ENCODE measurements around the gene WRAP53.

The WRAP53 gene

DNA sequence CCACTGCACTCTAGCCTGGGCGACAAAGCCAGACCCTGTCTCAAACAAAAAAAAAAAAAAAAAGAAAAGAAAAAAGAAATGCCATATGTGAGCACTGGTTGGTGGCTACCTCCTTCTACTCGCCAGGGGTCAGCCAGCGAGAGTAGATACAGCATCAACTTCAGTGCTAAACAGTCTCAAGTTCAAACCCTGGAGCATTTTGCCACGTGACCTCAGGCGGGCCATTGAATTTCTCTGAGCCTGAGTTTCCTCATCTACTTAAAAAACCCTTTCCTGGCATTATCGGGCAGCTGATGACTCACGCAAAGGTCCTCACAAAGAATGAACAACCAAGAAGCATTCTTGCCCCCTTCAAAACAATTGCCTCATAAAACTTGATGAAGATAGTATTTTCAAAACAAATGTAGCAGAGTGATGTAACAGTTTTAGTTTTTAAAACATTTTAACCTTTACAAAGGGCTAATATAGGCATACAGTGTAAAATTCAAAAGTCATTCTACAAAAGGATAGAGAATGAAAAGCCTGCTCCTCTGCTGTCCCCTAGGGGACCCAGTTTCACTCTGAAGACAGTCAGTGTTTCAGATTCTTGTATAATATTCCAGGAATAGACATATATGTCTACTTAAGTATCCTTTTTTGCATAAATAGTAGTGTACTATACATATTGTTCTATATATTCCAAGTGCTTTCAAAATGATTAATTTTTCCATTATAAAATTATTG is 57.6 kb downstream of the WRAP53 start:
- no peak for DNase-seq (ENCODE audit: low read depth)

DNA sequence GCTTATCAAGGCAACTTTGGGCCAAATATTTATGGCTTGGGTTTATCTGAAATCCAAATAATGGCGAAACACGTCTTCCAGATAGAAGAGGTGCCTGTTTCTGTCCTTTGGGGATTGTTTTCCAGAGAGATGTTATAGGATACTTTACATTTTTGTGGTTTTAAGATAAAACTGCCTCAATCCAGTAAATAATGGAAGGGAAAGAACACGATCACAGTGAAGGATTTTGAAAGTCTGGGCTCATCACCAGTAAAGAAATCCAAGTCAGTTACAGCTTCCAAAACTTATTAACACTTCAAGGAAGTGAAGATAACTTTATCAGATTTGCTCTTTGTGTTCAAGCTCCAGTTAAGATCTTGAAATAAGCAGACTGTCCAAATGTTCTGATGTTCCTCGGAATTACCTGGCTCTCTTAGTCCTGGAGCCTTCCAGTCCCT is 59.4 kb downstream of the WRAP53 start:
- no peak for DNase-seq (ENCODE audit: low read depth)

DNA sequence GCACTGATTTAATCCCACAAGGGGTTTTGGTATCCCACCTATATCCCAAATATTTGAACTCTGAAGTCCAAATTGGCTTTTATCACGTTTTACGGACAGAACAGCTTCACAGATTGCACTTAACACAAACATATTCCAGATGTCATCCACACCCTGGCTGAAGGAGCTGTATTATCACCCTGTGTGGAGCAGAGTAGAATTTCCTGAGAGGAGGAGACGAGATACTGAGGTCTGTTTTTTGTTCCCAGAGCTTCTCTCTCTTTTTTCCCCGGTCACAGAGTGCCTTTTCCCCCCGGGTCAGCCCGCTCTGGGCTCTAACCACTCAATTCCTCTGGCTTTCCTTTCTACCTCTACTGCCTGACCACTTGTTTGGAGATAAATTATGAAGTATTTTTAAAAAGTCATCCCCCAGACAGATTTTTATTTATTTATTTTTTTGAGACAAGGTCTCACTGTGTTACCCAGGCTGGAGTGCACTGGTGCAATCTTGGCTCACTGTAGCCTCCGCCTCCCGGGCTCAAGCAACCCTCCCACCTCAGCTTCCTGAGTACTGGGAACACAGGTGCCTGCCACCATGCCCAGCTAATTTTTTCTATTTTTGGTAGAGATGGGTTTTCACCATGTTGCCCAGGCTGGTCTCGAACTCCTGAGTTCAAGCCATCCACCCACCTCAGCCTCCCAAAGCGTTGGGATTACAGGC is 59.9 kb downstream of the WRAP53 start:
- DNase-seq (ENCODE audit: low read depth): no peak

DNA sequence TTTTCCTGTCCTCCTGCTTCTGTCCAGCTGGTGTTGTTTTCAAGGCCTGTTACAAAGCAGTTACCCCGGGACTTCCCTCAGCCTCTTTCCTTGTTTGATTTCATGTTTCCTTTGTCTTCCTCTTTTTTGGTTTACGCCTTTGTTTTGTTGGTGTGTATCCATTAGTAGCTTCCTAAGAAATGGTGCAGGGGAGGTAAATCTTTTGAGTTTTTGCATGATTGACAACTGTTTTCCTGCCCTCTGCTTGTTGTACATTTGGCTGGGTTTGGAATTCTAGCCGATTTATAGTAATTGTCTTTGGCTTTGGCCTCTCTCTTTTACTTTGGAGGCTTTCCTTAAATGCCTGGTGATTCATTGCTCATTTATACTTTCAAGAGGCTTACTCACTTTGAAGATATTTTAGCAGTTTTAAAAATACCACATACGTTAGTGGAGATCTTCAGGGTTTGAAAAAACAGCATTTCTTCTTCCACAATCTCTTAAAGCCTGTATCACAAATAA is 62.1 kb downstream of the WRAP53 start:
- DNase-seq (ENCODE audit: low read depth): no peak

Data from activated T-cell treated with anti-CD3 and anti-CD28 coated beads for 48 hours (primary cell).